ELR (cell line): ENCODE measurements around the gene NME7.
A peak's percentile ranks its signal among the peaks of the same experiment; 100 is the strongest.
"Not testable (repeated sequence)": the region's sequence is repeated elsewhere in the genome, so short reads cannot be mapped to it uniquely, and the experiment has no call there.

Source experiments
- DNase-seq: peaks from one replicate; pipeline ENCODE4 v3.0.0-alpha.2; 2015; ENCODE audit warnings: low read depth

Gene NME7

DNA sequence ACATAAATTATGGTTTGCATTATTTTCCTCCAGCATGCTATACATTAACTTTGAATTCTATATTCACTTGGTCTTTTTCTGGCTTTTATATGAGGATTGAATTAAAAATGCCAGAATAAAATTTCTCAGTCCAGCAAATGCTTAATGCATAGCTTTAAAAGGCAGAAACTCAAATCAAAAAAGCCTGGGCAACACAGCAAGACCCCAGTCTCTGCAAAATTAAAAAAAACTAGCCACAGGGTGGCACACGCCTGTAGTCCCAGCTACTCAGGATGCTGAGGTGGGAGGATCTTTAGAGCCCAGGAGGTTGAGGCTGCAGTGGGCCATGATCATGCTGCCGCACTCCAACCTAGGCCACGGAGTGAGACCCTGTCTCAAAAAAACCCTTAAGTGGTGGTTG is 241.3 kb downstream of the NME7 start:
- no peak for DNase-seq

DNA sequence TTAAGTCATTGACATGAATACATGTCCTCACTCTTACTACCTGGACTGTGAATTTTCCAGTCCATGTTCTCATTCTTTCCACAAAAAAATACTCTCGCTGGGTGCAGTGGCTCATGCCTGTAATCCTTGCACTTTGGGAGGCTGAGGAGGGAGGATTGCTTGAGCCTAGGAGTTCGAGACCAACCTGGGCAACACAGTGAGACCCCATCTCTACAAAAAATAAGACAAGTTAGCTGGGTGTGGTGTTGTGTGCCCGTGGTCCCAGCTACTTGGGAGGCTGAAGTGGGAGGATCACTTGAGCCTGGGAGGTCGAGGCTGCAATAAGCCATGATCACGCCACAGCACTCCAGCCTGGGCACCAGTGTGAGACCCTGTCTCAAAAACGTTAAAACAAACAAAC is 242.0 kb downstream of the NME7 start:
- DNase-seq, result not testable (repeated sequence)

DNA sequence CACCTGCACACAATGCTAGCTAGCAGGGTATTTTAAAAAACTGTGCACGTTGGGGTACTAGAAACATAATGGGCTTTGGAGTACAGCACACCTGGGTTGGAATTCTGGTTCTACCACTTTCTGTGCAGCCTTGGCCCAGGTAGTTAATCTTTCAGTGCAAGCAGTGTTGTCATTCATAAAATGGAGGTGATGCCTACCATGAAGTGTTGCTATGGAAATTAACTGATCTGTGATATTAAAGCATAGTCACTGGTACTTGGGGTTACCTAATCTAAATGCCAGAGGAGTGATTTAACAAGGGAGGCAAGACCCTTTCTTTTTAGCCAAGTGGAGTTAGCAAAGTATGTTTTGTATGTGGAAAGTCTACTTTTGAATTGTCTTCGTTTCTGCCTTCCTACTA is 243.1 kb downstream of the NME7 start:
- no peak for DNase-seq

DNA sequence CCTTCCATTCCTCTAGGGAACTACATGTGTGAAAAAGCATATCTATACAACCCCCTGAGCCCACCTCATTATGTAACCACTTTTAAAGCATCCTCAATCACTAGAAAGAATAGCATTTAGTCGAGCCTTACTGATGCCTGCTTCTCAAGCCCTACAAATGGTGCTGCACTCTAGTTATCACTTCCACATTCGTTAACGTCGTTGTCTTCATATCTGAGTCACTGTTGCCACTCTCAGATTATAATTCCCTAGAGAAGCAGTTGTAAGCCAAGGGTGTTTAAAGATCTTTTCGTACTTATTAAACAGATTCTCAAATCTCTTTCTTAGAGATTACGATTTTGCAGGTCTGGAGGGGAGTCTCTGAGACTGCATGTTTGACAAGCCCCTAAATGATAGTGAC is 244.6 kb downstream of the NME7 start:
- DNase-seq, result no peak

DNA sequence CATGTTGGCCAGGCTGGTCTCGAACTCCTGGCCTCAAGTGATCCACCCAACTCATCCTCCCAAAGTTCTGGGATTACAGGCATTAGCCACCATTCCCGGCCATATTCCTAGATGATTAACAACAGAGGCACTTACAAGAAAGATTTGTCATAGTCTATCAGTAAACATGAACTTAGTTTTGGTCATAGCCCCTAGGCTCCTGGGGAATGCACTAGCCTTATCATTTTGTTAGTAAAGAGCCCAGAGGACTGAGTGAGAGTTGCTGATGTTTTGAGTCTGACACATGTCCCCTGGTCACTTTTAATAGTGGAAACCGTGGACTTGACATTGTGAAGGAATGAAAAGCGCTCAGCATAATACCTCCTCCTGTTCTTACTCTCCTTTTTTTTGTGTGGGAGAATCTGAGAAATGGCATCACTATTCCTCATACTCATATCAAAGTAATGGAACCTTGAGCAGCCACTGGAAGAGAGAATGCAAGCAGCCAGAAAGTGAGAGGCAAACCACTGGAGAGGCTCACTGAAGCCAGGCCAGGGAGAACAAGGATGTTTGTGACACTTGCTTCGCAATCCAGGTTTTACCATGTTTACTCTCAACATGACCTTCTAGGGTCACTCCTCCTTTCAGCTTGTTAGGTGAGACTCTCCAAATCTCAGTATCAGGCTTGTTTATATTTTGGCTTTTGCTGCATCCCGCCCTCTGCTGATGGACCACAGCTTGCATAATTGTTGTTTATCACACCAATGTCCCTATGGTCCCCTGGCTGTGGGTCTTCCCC is 246.3 kb downstream of the NME7 start:
- DNase-seq, result peak; percentile 76

DNA sequence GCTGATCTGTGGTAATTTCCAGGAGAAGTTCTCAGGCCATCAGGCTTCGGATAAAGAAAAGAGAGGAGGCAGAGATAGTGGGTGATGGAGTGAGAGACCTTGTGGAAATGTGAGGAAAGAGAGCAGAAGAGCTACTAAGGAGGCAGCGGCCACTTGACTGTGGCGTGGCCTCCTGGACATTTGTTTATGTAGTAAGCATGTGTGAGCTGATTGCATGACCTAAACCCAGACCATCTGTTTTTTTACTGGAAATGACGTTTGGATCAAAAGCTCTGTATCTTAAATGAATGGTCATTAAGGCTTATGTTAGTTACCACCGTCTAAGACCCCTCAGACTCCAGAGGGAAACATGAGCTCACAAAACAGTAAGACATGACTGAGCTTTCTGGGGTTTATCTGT is 247.5 kb downstream of the NME7 start:
- peak; percentile 44 for DNase-seq

DNA sequence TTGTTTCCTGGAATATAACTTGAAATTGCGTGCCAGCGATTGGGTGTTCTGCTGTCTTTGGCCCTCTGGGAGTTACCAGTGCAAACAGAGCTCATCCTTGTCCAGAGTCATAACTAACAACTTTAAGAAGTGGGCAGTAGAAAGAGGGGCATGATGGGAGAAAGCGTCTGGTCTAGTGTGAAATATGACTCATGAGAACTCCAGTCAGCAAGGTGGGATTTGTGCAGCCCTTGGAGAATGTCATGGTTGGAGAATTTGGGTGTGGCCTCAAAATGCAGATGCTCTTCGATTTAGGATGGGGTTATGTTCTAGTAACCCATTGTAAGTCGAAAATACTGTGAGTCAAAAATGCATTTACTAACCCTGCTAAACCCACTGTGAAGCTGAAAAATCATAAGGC is 248.2 kb downstream of the NME7 start:
- peak; percentile 90 for DNase-seq

DNA sequence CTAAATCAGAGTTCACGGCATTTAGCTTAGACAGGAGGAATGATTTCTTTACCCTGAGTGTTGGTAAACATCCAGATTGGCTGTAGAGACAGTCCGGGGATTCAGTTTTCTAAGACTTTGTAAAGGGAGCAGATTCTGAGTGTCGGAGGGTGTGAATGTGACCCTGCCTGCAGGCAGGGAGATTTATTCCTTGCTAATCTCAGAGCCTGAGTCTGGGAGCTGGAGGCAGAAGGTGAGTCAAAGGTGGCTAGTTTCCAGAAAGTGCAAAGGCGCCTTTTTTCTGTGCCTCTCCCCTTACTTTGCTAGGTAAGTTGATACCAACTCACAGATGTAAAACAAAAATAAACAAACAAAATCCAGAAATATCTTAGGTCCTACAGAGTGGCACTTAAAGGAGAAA is 249.4 kb downstream of the NME7 start:
- peak; percentile 14 for DNase-seq

DNA sequence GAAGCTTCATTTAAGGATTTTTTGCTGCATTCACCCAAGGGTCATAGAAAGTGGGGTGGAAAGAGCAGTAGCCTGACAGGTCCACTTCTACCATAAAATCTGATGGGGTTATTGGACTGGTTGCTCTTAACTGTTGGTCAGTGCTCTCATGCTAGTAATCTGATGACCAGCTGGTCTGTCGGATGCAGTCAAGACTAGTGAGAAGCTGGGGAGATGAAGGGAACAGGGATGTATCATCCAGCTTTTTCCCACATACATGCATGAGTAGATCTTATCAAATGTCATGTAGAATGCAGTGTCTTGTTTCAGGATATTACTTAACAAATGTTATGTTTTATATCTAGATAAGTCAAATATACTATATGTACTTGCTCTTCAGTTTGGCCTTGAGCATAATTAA is 250.0 kb downstream of the NME7 start:
- peak; percentile 46 for DNase-seq

DNA sequence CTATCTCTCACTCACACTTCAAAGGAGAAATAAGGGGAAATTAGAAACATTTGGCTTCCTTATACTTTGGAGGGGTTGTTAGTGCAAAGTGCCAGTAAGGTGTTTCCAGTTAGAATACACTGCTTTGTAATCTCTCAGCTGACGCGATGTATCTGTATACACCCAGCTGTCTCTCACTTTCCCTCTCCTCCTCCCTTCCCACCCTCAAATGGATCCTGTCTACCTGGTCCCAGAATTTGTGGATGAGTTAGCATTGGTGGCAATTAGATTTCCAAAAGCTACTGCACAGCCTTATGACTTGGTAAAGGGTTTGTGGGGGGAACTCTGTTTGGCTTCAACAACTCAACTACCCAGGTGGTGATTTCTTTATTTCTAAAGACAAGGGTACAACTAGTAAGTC is 250.6 kb downstream of the NME7 start:
- DNase-seq, result no peak

DNA sequence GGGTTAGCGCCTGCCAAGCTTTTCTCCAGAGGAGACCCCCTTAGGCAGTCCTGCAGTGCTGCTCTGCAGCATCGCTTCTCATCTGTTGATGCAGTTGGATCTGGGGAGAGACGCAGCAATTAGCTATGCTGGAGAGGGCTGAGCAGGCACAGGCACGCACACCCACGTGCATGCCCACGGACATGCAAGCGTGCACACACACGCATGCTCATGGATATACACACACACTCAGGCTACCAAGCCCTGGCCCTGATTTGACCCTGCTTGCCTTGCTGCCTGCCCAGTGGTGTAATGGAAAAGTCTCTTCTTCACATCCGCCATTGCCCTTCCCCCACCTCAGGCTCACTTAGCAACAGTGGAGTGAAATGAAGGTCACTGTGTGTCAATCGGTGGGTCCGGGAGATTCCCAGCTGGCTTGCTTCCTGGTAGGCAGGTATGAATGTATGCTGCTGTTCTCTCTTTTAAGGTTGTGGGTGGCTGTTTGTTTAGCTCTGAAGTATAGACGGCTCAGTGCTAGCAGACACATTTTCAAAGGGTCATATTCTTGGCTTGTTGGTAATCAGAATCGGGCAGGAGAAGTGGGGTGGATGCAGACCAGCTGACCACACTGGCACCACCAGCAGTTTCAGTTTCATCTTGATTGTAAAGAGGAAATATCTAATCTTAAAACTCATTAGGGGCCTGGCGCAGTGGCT is 251.6 kb downstream of the NME7 start:
- DNase-seq, result no peak

DNA sequence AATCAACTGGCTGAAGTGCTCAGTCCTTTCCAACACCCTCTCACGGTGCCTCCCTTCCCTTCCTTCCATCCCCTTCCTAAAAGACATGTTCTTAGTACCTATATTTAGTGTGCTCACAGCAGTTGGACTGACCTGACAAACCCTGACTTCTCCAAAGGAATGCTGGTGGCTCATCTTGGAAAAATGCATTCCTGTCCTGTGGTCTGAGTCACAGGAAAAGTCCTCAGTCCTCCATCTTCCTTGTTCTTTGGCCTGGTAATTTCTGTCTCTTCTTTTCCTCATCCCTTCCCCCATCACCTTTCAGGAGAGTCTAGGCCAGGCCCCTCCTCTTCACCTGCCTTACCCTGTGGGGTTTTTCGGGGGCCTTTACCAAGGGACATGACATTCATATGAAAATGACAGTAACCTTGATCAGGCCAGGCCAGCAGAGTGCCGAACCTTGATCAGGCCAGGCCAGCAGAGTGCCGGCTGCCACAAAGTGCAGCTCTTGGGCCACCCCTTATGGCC is 253.9 kb downstream of the NME7 start:
- peak; percentile 97 for DNase-seq

DNA sequence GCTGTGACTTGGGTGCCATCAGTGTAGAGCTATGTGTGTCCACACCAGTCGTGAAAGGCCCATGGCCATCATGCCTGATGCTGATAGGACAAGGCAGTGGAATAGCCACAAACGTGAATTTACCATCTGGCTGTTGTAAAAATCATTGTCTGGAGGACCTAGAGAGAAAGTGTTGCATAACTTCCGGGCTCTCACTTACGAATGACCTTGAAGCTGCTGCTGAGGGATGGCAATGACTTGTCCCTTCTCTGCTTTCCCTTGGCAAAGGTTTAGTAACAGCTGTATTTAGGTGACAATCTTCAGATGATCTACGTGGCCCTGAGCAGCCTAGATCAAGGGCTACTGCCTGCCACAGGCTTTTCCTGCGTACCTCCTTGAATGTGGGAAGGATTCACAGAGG is 255.4 kb downstream of the NME7 start:
- DNase-seq, result peak; percentile 22

DNA sequence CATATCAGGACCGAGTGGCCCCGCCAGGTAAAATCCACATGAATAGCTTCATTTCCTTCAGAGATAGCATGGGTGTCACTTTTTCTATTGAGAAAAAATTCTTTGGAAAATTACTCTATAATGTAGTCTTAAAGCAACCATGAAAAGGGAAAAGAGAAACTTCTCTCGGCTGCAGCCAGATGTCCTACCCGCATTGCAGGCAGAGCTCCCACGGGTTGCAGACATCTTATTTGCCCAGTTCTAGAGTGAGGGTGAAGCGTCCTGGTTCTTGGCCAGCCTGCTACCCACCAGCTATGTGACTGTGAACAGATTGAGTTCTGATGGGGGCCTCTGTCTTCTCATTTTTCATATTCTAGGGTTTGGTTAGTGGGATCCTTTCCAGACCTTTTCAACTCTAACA is 256.1 kb downstream of the NME7 start:
- no peak for DNase-seq

DNA sequence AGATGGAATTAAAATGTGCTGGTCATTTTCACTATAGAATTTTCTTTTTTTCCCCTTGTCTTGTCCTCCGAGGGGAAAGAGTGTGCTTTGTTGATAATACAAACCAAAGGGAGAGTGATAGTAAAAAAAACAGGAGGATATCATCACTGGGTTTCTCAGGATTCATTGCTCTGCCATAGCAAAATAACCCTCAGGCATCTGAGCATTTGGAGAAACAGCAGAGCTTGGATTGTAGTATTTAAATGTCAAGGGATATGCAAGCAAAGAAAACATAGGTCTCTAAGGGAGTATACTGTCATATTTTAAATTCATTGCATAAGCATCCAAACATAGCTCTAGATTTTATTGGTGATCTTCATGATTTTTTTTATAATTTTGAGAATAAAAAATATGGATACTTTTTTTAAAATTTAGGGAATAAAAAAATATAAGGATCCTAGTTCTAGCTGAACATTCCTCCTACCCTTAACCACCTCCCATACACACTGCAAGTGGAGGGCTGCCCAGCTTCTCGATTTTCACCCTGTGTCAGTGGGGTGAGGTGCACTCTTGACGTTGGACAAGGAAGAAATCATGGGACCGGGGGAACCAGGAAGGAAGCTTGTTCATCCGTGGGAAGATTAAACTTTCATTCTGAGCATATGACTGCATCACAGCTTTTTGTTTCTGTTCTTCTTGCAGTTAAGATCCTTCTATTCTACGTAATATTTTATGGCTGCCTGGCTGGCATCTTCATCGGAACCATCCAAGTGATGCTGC is 256.7 kb downstream of the NME7 start:
- DNase-seq, result peak; percentile 40

DNA sequence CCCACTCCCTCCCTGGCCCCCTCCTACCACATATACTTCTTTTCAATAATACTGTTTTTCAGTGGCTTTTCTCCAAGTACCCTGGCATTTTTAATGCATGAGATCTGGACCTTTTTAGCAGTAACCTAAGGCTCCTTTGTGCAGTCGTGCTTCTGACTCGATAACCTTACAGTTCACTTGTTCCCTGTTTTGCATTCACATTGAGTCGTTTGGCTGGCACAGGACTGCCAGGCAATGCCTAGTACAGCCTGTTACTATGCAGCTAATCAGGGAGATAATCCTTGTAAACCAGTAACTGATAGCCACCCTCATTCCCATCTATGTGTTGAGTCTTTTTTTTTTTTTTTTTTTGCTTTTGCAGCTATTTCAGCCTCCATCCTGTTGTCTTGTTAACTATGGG is 257.4 kb downstream of the NME7 start:
- no peak for DNase-seq

DNA sequence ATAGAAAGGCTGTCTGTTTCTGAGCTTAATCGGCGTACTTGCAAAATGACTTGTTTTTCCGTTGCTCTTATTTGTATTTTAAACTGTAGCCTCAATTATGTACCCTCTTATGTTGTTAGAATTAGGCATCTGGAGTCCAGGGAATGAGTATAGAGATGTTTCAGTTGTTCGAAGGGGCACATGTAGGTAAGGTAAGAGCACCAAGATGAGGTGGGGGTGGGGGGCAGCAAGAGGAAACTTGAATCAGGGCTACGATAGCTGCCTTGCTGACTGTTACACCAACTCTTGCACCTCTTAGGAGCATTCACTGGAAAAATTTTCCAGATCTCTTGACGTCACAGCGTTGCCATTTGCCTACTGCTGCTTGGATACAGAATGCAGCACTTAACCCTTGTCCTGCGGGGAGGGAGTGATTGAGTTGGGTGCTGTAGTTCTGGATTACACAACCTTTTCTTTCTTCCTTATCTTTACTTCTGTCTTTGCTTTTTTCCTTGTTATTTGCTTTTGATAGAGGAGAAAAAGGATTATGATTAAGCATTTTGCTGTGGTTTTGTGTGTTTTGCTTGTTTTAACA is 257.9 kb downstream of the NME7 start:
- DNase-seq, result peak; percentile 88

DNA sequence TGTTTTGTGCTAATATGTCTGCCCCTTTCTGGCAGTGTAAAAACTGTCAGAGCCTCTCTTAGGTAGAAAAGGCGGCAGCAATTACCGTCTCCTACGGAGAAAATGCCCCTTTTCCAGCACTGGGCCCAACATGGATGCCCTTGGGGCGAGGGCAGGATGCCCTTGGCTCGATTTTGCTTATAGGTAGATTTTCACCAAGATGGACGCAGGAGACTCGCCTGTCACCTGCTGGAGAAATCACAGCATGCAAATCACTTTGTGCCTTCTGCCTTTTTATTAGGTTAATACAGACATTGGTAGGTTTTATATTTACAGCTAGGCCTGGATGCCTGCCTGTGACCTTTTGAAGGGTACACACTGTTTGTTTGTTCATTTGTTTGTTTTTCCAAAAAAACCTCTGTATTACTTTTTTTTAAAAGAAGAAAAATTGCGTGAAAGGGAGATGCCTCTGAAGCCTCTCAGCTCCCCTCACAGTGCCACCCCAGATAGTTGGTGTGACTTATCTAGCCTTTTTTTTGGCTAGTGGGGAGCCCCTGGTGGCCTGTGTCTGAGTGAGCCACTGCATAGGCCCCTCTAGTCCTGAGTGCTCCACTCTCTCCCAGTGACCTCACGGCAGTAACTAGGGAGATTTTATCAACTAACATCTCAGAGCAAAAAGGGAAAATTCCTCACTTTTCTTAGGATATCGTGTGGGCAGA is 258.6 kb downstream of the NME7 start:
- peak; percentile 76 for DNase-seq

DNA sequence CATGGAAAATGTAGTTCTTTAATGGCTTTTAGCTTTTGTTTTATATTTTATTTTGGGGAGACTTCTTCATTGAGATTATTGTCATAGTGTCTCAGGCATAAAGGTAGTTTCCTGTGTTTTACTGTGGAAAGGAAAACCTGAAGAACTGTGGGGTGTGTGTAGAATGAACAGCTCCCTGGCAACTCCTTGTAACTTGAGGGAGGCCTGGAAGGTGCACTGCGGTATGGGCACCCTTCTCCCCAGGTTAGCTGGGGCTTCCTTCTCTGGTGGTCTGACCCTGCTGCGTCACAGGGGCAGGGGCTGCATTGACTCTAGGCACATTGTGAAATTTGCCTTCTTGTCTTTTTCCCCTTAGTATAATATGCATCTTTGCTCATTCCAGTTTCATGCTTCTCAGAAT is 259.4 kb downstream of the NME7 start:
- no peak for DNase-seq

DNA sequence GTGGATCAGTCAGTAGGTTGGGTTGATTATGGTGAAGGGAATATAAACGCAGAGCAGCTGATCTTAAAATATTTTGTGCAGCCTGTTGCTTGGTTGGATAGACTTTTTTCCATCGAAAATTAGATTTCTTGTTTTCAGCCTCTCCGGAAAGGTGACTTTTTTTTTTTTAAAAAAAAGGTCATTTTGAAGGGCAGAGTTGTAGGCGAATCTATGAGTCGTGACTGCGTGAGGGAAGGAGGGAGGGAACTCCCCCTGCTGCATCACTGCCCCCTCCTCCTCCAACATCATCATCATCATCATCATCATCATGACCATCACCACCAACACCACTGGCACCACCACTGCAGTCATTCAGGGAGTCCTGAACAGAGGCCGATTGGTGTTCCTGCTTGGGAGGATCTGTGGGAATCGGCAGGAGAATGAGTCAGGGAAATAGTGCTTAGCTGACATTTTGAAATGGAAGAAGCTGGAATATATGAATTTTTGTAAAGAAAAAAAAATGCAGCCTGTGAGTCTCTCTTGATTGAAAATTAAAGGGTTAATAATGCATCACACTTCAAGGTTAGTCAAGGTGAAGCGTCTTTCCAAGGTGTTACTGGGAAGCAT is 259.9 kb downstream of the NME7 start:
- DNase-seq, result peak; percentile 83

DNA sequence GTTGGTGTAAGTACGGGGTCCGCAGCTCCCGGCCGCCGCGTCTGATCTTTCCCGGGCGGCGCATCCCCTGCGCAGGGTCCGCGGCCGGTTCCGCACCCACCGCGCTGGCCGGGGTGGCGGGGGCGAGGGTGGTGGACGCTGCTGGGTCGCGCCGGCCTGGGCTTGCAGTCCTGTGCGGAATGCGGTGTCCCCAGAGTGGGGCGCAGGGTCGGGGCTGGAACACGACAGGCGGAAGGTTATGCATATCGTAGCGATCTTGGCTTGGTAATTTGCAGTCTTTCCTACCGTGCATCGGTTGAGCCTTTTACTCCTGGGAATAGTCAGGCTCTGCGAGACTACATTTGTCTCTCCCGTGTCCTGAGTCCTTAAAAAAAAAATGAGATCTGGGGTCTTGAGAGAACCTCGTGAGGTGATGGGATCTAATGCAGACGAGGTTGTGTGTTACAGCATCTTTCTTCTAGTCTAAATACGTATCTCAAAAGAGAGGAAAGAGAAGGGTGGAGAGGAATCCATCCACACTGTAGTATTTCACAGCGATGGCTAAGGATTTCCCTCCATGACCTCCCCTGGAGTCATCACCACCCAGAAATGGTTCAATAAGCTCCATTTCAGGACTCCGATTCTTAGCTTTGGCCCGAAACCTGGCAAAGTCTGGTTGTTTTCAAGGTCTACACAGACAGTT is 260.5 kb downstream of the NME7 start:
- DNase-seq, result peak; percentile 55
